Mesenchymal stem cell (in vitro differentiated cells and primary cell): ENCODE results near the gene POU6F1.
"Not testable (repeated sequence)": the region's sequence is repeated elsewhere in the genome, so short reads cannot be mapped to it uniquely, and the experiment has no call there.

Experiments used
- DNase-seq: peaks from one replicate; pipeline ENCODE4 v3.0.0-alpha.2; 2013
- H2AFZ ChIP-seq: one replicate; pipeline ENCODE4 v1.6.1; 2013; ENCODE audit warnings: low read depth, mild to moderate bottlenecking, control low read depth, inconsistent platforms, low read length, moderate library complexity
- H2AK5ac ChIP-seq: 2 replicates; pipeline ENCODE4 v1.6.1; 2013; ENCODE audit warnings: low read length, moderate library complexity, mild to moderate bottlenecking, inconsistent platforms; ENCODE audit not compliant: severe bottlenecking
- H2BK120ac ChIP-seq: one replicate; pipeline ENCODE4 v1.6.1; 2013; ENCODE audit warnings: low read depth, mild to moderate bottlenecking, inconsistent platforms, low read length, moderate library complexity
- H2BK12ac ChIP-seq, 2 experiments: one replicate each; pipeline ENCODE4 v1.6.1; 2013; ENCODE audit warnings: inconsistent platforms in 2 of 2, low read length in 2 of 2, mild to moderate bottlenecking in 2 of 2, moderate library complexity in 2 of 2, control low read depth in 1 of 2
- H2BK15ac ChIP-seq: one replicate; pipeline ENCODE4 v1.6.1; 2013; ENCODE audit warnings: mild to moderate bottlenecking, low read depth, inconsistent platforms; ENCODE audit not compliant: poor library complexity, severe bottlenecking
- H2BK5ac ChIP-seq: 2 replicates; pipeline ENCODE4 v1.6.1; 2013; ENCODE audit warnings: low read depth, mild to moderate bottlenecking, low read length, control low read depth, inconsistent platforms; ENCODE audit not compliant: poor library complexity, severe bottlenecking
- H3K14ac ChIP-seq, 2 experiments: one replicate each; pipeline ENCODE4 v1.6.1; 2013; ENCODE audit warnings: inconsistent platforms in 2 of 2, low read length in 2 of 2, control low read depth in 1 of 2, mild to moderate bottlenecking in 1 of 2, moderate library complexity in 1 of 2
- H3K18ac ChIP-seq, 2 experiments: one replicate each; pipeline ENCODE4 v1.6.1; 2013; ENCODE audit warnings: inconsistent platforms in 2 of 2, low read length in 2 of 2, control low read depth in 1 of 2, low read depth in 1 of 2, mild to moderate bottlenecking in 1 of 2
- H3K23ac ChIP-seq, 2 experiments: one replicate each; pipeline ENCODE4 v1.6.1; 2013; ENCODE audit warnings: inconsistent platforms in 2 of 2, low read length in 2 of 2, mild to moderate bottlenecking in 2 of 2, moderate library complexity in 2 of 2, control low read depth in 1 of 2
- H3K27ac ChIP-seq: 2 replicates; pipeline ENCODE4 v1.5.1; 2013; ENCODE audit warnings: mild to moderate bottlenecking, moderate library complexity, low read length, control low read depth, inconsistent platforms; ENCODE audit not compliant: poor library complexity, severe bottlenecking
- H3K27me3 ChIP-seq, 2 experiments: 2 replicates each; pipeline versions ENCODE4 v1.6.1 to v1.7.0; 2013; ENCODE audit warnings: low read length in 2 of 2, mild to moderate bottlenecking in 2 of 2, moderate library complexity in 2 of 2, control low read depth in 1 of 2, inconsistent platforms in 1 of 2; ENCODE audit not compliant: control insufficient read depth in 1 of 2, insufficient read depth in 1 of 2
- H3K36me3 ChIP-seq, 2 experiments: 2 replicates each; pipeline versions ENCODE4 v1.6.1 to v1.7.0; 2013; ENCODE audit warnings: low read length in 2 of 2, control low read depth in 1 of 2, inconsistent platforms in 1 of 2, low read depth in 1 of 2, mild to moderate bottlenecking in 1 of 2; ENCODE audit not compliant: insufficient read depth in 2 of 2, control insufficient read depth in 1 of 2
- H3K4ac ChIP-seq, 2 experiments: one replicate each; pipeline ENCODE4 v1.6.1; 2013; ENCODE audit warnings: inconsistent platforms in 2 of 2, low read length in 2 of 2, mild to moderate bottlenecking in 2 of 2, moderate library complexity in 2 of 2, control low read depth in 1 of 2, low read depth in 1 of 2
- H3K4me1 ChIP-seq: 2 replicates; pipeline ENCODE4 v1.6.1; 2013; ENCODE audit warnings: low read depth, low read length, control low read depth; ENCODE audit not compliant: control insufficient read depth, insufficient read depth
- H3K4me2 ChIP-seq: 2 replicates; pipeline ENCODE4 v1.6.1; 2013; ENCODE audit warnings: low read length, mild to moderate bottlenecking, inconsistent platforms; ENCODE audit not compliant: poor library complexity, severe bottlenecking
- H3K4me3 ChIP-seq, 2 experiments: 2 replicates each; pipeline versions ENCODE4 v1.5.1 to v1.7.0; 2013; ENCODE audit warnings: low read length in 2 of 2, mild to moderate bottlenecking in 2 of 2, control low read depth in 1 of 2, low read depth in 1 of 2; ENCODE audit not compliant: insufficient read depth in 1 of 2
- H3K79me1 ChIP-seq: replicated peaks from 2 replicates; pipeline ENCODE4 v1.6.1; 2013; ENCODE audit warnings: mild to moderate bottlenecking, control low read depth, low read length, inconsistent platforms; ENCODE audit not compliant: poor library complexity, severe bottlenecking
- H3K9ac ChIP-seq: 2 replicates; pipeline ENCODE4 v1.7.0; 2013; ENCODE audit warnings: mild to moderate bottlenecking, low read length, moderate library complexity
- H3K9me3 ChIP-seq: 2 replicates; pipeline ENCODE4 v1.7.0; 2013; ENCODE audit warnings: mild to moderate bottlenecking, low read length; ENCODE audit not compliant: control insufficient read depth
- H4K8ac ChIP-seq: one replicate; pipeline ENCODE4 v1.6.1; 2013; ENCODE audit warnings: inconsistent platforms, mild to moderate bottlenecking, low read length, moderate library complexity
- H4K91ac ChIP-seq: one replicate; pipeline ENCODE4 v1.6.1; 2013; ENCODE audit warnings: mild to moderate bottlenecking, low read length, inconsistent platforms
- WGBS: methylation state at CpG from one replicate; pipeline ENCODE4 v1.1.7; 2013; ENCODE audit warnings: mixed read lengths; 5-methylcytosine and 5-hydroxymethylcytosine counted together

Gene POU6F1

DNA sequence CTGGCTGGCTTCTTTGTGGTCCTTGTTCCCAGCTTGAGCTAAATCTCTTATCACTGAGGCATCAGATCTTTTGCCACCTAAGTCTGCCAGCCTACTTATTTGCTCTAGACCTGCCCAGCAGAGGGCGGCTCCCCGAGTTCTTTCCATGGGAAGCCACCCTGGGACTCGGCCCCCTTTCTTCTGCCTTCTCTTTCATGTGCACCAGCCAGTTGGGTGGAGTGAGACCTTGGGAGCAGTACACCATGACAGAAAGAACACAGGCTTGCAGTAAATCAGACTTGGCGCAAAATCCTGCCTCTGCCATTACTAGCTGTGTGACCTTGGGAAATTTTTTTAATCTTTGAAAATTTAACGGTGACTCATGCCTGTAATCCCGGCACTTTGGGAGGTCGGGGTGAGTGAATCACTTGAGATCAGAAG is 44.9 kb upstream of the POU6F1 start:
- no peak overlapping the region for H2BK5ac ChIP-seq
- H3K4ac ChIP-seq: no peak overlapping the region
- no peaks in the 10 kb centered on the region for H3K4me1 ChIP-seq
- peaks cover 0 to 2% of the 10 kb centered on the region in 2 experiments for H3K36me3 ChIP-seq
- no peaks in the 10 kb centered on the region for H3K27me3 ChIP-seq
- H4K8ac ChIP-seq: no peak overlapping the region
- peaks cover 11% of the 10 kb centered on the region for H3K79me1 ChIP-seq
- no peak overlapping the region for H4K91ac ChIP-seq
- no peak overlapping the region for H2AK5ac ChIP-seq
- H3K23ac ChIP-seq: no peak overlapping the region
- no peak overlapping the region for H3K4me2 ChIP-seq
- H3K4me3 ChIP-seq: no peak overlapping the region
- no peak overlapping the region for H2AFZ ChIP-seq
- H3K9ac ChIP-seq: no peak overlapping the region
- no peak overlapping the region for H2BK15ac ChIP-seq
- 34% methylated on average over 7 of the region's 7 CpGs for WGBS
- H3K27ac ChIP-seq: no peak overlapping the region
- H3K14ac ChIP-seq: no peak overlapping the region
- peak; percentile 68 for DNase-seq
- H3K9me3 ChIP-seq: no peaks in the 10 kb centered on the region
- H2BK120ac ChIP-seq: no peak overlapping the region
- H2BK12ac ChIP-seq: no peak overlapping the region
- H3K18ac ChIP-seq: no peak overlapping the region

DNA sequence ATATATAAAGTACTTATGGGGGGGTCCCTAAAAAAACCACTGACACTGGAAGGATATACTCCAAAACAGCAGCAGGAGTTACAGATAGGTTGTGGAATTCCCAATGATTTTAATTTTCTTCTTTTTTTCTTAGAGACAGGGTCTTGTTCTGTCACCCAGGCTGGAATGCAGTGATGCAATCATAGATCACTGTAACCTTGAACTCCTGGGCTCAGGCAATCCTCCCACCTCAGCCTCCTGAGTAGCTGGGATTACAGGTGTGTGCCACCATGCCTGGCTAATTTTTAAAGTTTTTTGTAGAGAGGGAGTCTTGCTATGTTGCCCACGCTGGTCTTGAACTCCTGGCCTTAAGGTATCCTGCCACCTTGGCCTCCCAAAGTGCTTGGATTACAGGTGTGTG is 41.7 kb upstream of the POU6F1 start:
- not testable (repeated sequence) for H3K4ac ChIP-seq
- WGBS: 100% methylated on average over 1 of the region's 1 CpG

DNA sequence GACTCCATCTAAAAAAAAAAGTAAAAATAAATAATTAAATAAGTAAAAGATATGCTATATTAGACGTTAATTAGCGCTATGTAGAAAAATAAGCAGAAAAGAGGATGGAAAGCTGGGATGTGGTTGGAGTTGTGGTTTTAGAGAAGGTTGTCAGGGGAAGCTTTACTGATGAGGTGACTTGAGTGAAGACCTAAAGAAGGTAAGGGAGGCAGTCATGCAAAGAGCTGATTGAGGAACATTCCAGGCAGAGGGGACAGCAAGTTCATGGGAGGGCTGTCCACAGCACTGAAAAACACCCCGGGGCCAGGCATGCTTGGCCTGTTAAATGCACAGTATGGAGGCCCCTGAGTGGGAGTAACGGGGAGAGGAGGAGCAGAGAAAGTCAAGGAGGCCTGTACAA is 36.7 kb upstream of the POU6F1 start:
- no peak overlapping the region for H2BK15ac ChIP-seq
- H3K4me1 ChIP-seq: peaks cover 2% of the 10 kb centered on the region
- no peak overlapping the region for H2AK5ac ChIP-seq
- H3K4ac ChIP-seq: no peak overlapping the region
- H3K36me3 ChIP-seq: peaks cover 0 to 17% of the 10 kb centered on the region in 2 experiments
- no peak overlapping the region for H2BK5ac ChIP-seq
- 88% methylated on average over 4 of the region's 4 CpGs for WGBS
- no peak overlapping the region for H4K8ac ChIP-seq
- peaks cover 10% of the 10 kb centered on the region for H3K79me1 ChIP-seq
- H2AFZ ChIP-seq: no peak overlapping the region
- no peak for DNase-seq
- no peak overlapping the region for H3K4me3 ChIP-seq
- no peak overlapping the region for H3K23ac ChIP-seq
- H3K4me2 ChIP-seq: no peak overlapping the region
- no peak overlapping the region for H3K14ac ChIP-seq
- no peak overlapping the region for H2BK120ac ChIP-seq
- H2BK12ac ChIP-seq: no peak overlapping the region
- no peak overlapping the region for H3K27ac ChIP-seq
- no peak overlapping the region for H4K91ac ChIP-seq
- no peak overlapping the region for H3K9ac ChIP-seq
- H3K18ac ChIP-seq: no peak overlapping the region
- H3K27me3 ChIP-seq: no peaks in the 10 kb centered on the region
- H3K9me3 ChIP-seq: no peaks in the 10 kb centered on the region

More for the DNA sequence above, 41.7 kb upstream of the POU6F1 start:
- not testable (repeated sequence) for H3K4me2 ChIP-seq, H2BK120ac ChIP-seq, H3K36me3 ChIP-seq, H2BK15ac ChIP-seq, H2AK5ac ChIP-seq, H3K9ac ChIP-seq, DNase-seq, H3K4me1 ChIP-seq, H3K9me3 ChIP-seq, H3K14ac ChIP-seq, H3K27ac ChIP-seq, H3K23ac ChIP-seq, H4K8ac ChIP-seq, H2BK5ac ChIP-seq, H2AFZ ChIP-seq, H3K4me3 ChIP-seq, H3K27me3 ChIP-seq, H3K18ac ChIP-seq, H4K91ac ChIP-seq, H2BK12ac ChIP-seq
- peaks cover 16% of the 10 kb centered on the region for H3K79me1 ChIP-seq

GRCh38 chr12:51253276-51253675 is 35.4 kb upstream of the POU6F1 start:
- no CpG with 5 or more reads among the region's 1 CpG for WGBS
- Histone ChIP-seq H3K9me3 (no peaks in the 10 kb centered on the region), H3K18ac (no peak overlapping the region), H3K27me3 (no peaks in the 10 kb centered on the region), H3K4ac (no peak overlapping the region), H3K27ac (no peak overlapping the region), H2BK5ac (no peak overlapping the region), H4K91ac (no peak overlapping the region), H3K9ac (no peak overlapping the region), H3K14ac (no peak overlapping the region), H4K8ac (no peak overlapping the region), H3K4me3 (no peak overlapping the region), H2BK12ac (no peak overlapping the region), H2BK15ac (no peak overlapping the region), H2AFZ (no peak overlapping the region), H3K4me1 (peaks cover 2% of the 10 kb centered on the region), H2AK5ac (no peak overlapping the region), H2BK120ac (no peak overlapping the region), H3K4me2 (no peak overlapping the region), H3K36me3 (peaks cover 0 to 23% of the 10 kb centered on the region in 2 experiments), H3K23ac (no peak overlapping the region), H3K79me1 (peaks cover 8% of the 10 kb centered on the region)
- DNase-seq: no peak
